ENCODE data around the gene TPM1. TPM values are rescaled to one million over a fixed set of nuclear protein-coding genes. Genes with fewer than 3 reads are reported as not detected.
"Not testable (repeated sequence)": the region's sequence is repeated elsewhere in the genome, so short reads cannot be mapped to it uniquely, and the experiment has no call there.

The TPM1 gene
- 100 to 1,000 TPM; 576 to 607 TPM for total RNA-seq
- long read RNA-seq, transcript TPM1-208 (8 exons, 943 nt) = major isoform, 480 of 741 reads
- long read RNA-seq, transcript TPM1-201 (9 exons, 1,670 nt) = minor isoform, 9 of 741 reads
- long read RNA-seq, transcript TPM1-233 (2 exons, 3,957 nt) = minor isoform, 5 of 741 reads
- long read RNA-seq, transcript TPM1-206 (9 exons, 1,717 nt) = minor isoform, 114 of 741 reads
- long read RNA-seq, partial matches to known transcripts = 79 of 741 reads
- long read RNA-seq, other reads (novel, unspliced or antisense) = 47 of 741 reads

DNA sequence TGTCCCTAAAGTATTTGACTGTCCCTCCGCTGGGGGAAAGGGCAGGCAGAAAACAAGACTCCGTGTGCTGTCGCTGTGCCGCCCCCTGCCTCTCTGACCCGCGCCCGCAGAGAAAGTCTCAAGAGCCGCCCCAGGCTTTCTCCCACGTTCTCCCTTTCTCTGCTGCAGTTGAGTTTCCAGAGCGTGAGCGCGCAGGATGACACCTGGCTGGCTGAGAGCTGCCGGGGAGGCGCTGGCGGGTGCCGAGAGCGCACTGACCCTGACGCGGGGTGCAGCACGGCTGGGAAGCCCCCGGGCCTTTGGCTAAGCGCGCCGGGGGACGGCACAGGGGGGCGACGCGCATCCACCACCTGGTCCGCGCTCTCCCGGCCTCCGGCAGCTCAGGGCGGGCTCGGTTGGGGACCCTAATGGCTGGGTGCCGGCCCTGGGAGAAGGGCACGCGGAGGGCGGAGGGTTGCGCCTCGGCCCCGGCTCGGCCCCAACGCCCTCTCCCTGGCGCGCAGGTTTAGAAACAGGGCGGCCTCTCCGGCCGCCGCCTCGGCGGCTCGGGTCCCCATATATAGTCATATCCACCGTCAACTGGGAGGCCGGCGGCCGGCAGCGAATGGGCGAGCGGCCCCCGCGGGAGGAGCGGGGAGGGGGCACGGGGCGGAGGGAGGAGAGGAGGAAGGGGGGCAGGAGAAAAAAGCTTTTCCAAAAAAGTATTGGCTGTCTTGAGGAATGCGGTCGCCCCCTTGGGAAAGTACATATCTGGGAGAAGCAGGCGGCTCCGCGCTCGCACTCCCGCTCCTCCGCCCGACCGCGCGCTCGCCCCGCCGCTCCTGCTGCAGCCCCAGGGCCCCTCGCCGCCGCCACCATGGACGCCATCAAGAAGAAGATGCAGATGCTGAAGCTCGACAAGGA is at the start of gene TPM1:
TSS of gene TPM1 (plus strand) at position 774 of the 903 bp plus-strand sequence. CDS start at position 857, 83 bp downstream.
- DNase-seq = peak; percentile 79 to 86
- ATAC-seq = peak; percentile 68
- intact Hi-C loops (cut with DNase I, micrococcal nuclease) = loop anchor here in 1 of 2 donors (10.0 kb wide), 1 partner anchor 147 kb away; no protein-coding TSS in a partner anchor

DNA sequence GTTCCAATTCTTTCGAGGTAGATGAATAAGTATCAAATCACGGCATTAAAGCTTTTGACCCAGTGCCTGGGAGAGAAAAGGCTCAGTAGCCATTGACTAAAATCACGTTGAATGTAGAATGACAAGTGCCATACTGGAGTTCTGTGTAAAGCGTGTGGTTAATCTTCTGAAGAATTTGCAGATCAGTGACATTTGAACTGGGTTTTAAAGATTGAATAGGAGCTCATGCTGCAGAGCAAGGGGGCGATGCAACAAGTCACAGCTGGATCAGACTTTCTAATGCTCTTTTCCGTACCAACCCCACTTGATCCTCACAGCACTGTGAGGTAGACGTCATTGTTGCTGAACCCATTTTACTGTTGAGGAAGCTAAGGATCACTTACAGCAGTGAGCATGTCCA is 49.5 kb upstream of the TPM1 start:
- no peak for ATAC-seq
- intact Hi-C loops (cut with DNase I, micrococcal nuclease) = no loop called here

DNA sequence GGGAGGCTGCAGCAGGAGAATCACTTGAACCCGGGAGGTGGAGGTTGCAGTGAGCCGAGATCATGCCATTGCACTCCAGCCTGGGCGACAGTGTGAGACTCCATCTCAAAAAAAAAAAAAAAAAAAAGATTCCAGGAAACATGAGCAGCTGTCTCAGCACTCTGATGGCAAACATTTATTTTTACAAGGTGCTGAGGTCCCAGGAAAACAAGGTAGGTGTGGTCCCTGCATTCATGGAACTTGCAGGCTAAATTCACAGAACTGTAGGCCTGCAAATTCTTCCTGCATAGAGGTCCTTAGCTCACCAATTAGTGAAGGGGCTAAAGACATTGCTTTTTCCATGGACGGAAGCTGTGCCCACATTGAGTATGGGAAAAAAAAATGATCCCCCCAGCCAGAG is 48.9 kb upstream of the TPM1 start:
- DNase-seq; intact Hi-C loops (cut with DNase I, micrococcal nuclease): not testable (repeated sequence)
- peak; percentile 74 for ATAC-seq

More for the DNA sequence above, 49.5 kb upstream of the TPM1 start:
- no peak for DNase-seq

DNA sequence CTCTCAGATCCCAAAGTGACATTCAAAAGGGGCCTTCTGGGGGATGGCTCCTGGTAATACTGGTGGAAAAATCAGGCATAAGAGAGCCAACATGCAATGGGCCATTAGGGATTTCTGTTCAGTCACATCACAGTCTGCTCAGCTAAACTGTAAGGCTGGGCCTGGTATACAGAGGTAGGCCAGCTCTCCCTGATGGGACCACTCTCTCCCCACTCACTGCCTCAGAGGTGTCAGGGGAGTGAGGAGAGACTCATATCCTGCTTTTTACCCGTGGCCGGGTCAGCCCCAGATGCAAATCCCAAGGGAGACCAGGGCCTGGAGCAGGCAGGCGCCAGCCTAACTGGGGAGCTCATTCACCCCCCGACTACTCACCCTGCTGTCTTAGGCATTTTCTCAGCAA is 48.1 kb upstream of the TPM1 start:
- ATAC-seq (no peak), DNase-seq (no peak)
- intact Hi-C loops (cut with DNase I, micrococcal nuclease) = no loop called here

DNA sequence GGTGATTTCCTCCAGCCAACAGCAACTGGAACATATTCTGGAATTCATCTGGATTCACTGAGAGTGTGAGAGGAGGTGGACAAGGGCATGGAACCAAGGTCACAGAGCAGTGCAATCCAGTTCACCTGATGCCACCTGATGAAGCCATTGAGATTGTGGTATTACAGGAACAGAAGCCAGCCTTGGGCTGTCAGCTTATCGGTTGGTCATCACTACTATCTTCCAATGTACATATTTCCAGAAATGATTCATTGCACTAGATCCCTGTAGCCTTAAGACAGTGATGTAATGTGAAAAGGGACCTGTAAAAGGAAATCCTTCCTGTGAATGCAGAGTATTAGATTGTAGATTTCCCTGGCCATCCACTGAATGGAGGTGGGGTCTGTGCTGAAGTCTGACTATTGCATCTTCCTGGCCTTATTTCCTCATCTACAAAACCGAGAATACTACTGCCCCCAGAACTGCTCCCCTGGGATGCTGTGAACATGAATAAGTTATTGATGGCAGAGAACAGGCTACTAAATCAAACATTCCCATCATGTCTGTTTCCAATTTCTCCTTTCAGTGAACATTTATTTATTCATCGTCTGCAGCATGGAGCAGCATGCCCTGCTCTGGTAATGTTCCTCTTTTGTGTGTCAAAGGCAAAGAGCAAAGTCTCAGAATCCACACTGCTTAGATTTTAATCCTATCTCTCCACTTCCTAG is 47.4 kb upstream of the TPM1 start:
- intact Hi-C loops (cut with DNase I, micrococcal nuclease) = no loop called here
- ATAC-seq (peak; percentile 32), DNase-seq (no peak)

DNA sequence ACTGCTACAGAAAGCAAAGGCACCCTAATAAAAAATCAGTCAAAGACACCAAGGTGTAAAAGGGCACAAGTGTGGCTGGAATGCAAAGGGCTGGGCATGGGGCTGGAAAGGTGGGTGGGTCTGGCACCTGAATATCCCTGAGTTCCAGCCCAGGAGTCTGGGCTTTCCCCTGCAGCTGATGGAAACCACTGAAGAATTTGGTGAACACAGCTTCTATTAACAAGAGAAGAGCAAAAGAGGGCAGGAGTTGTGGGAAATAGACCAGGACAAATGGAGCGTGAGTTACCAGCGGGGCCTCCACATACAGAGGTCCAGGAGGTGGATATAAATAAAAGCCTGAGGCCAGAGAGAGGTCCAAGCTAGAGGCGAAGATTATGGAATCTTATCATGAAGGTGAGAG is 45.1 kb upstream of the TPM1 start:
- DNase-seq (no peak), ATAC-seq (no peak)
- intact Hi-C loops (cut with DNase I, micrococcal nuclease) = no loop called here

DNA sequence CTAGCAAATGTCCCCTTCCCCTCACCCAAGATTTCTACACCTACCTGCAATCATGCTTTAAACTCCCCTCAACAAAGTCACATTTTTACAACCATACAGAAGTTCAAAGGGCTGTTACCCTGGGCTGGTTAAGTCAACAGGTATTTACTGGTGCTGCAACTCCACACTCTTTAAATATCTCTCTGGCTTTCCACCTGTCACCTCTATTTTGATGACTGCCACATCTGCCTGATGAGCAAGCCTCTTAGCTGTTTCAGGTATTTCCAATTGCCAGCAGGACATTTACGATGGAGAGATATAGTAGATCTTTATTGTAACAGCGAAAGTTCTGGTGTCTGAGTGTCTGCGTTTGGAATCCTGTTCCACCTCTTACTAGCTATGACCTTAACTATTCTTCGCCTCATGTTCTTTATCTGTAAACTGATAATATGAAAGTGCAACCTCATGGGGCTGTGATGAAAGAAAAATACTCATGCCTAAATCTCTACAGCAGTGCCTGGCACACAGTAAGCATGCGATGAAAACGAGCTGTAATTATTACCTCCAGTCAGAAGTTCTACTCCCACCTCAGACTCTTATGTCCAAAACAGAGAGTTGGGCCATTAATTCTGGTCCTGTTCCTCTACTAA is 44.2 kb upstream of the TPM1 start:
- intact Hi-C loops (cut with DNase I, micrococcal nuclease) = no loop called here
- peak; percentile 77 for ATAC-seq
- no peak for DNase-seq

DNA sequence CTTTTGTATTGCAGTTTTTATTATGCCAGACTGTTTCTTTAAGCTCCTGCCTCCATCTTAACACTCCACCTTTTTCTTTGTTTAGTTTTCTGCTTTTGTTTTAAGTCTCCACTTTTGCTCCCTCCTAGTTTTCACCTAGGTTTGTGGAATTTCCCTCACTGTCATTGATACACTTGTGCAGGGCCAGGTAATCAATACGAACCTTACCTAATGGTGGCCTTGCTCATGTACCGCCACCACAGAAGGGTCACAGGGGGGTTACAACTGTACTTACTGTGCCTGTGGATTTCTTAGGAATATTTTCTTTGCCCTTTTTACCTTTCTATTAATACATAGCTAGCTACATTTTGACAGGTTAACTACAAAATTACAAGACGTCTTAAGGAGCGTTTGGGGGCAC is 43.4 kb upstream of the TPM1 start:
- ATAC-seq (no peak), DNase-seq (no peak)
- intact Hi-C loops (cut with DNase I, micrococcal nuclease) = no loop called here

DNA sequence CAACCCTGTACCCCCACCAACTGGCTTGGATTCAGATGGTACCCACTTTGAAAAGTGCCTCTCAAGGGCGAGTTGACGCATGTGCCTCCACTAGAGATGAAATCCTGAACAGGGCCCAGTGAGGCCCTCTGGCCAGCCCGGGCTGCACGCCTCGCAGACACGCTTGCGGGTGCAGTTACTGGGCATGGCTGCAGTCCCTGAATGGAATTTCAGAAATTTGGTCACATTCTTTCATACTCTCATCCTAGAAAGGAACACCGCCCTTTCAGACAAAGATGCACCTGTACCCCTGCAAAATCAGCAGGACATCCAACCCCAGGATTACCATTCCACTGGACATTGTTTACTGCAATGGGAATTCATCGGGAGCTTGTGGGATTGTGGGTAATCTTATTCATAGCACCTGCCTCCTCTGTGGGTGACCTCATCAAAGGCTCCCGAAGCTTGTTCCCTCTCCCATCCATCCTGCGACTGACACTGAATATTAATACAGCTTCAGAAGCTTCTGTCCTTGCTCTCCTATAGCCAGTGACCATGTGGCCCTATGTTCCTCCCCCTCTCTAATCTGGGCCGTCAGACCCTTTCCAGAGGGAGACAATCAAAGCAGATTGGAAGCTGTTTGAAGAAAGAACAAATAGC is 42.5 kb upstream of the TPM1 start:
- ATAC-seq = no peak
- no peak for DNase-seq
- intact Hi-C loops (cut with DNase I, micrococcal nuclease) = no loop called here

DNA sequence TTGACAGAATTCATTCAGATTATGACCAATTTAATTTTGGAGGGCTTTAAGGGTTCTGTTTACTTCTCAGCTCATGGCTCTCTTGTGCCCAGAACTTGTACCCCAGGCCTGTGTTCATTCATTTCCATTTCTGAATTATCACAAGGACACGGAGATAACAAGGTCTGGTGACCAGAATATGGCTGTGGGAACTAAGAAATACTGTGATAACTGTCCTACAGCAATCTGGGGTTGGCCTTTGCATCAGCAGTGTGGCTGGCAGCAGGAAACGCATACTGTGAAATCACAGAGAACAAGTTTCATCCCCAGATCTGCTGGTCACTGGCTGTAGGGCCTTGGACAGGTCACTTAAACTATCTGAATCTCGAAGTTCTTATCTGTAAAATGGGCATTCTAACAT is 41.8 kb upstream of the TPM1 start:
- ATAC-seq (no peak), DNase-seq (no peak)
- intact Hi-C loops (cut with DNase I, micrococcal nuclease) = no loop called here

DNA sequence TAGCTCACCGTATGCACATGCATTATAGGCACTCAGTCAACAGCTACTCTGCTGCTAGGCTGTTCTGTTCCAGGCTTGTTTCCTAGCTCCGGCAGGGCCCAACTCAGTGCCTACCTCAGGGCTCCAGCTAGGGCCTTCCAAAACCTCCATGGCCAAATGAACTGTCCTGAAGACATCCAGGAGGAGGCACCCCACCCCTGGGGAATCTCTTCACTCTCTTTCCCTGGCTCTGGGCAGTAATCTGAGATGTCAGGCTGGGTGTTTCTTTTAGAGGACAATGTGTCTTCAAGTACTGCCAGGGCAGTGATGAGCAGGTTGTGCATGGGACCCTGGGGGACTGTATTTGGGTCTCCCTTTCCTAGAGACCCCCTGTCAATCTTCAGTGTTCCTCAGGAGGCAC is 38.3 kb upstream of the TPM1 start:
- no peak for ATAC-seq
- DNase-seq = no peak

DNA sequence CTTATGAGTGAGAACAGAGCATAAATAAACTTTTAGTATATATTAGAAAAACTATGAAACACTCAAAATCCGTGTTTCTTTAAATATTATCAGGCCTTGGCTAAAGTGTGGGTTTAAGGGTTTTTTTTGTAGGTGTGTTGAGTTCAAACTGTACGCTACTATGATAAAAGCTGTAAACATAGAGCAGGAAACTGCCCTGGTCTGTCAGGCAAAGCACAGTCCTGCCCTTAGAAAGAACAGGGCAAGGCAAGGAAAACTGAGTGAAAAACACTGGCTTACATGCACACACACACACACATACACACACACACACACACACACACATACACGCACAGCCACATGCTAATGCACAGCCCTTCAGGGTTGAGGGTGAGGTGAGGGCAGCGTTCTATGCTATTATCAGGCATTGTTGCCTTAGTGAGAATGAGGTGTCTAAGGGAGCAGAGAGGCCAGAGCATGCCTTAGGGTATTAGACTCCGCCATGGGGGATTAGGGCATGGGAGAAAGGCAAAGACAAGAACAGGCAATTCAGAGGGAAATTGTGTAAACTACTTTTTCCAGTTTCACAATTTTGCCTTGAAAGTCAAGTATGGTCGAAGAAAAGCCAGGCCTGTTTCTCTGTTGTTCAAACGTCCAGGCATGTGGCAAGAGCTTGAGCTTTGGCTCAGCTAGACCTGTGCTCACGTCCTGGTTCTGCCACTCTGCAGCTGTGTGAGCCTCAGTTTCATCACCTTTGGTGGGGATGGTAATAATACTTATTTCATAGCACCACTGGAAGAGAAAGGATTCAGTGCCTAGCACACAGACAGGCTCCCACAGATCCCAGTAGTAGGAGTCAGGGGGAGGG is 36.3 kb upstream of the TPM1 start:
- intact Hi-C loops (cut with DNase I, micrococcal nuclease) = no loop called here
- DNase-seq (no peak), ATAC-seq (peak; percentile 84)

More for the DNA sequence above, 38.3 kb upstream of the TPM1 start:
- intact Hi-C loops (cut with DNase I, micrococcal nuclease) = no loop called here

DNA sequence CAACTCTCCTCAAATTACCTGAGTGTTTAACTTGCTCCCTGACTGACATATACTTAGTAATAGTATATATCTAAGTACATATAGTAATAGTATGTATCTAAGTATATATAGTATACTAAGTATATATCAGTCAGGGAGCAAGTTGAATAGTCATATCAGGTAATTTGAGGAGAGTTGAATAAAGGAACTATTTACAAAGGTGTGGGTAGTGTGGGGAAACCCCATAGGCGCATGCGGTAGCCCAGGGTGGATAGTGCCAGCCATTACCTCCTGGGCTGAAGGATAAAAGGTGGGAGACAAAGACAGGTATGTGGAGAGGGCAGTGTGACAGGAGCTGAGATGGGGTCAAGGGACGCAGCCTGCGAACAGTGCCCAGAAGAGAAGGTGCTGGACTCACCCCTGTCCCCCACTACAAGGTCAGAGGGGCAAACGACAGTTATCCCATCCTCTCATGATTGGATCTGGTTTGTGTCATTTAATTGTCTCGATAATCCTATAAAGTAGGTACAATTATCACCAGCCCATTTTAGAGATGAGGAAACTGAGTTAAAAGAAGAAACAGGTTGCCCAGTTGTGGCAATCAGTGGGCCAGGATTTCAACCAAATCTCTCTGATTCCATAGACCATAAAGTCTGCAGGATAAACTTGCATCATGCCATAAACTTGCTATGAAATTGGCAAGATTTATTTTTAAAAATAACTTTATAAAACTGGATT is 34.1 kb upstream of the TPM1 start:
- intact Hi-C loops (cut with DNase I, micrococcal nuclease) = no loop called here
- no peak for ATAC-seq
- DNase-seq = no peak

DNA sequence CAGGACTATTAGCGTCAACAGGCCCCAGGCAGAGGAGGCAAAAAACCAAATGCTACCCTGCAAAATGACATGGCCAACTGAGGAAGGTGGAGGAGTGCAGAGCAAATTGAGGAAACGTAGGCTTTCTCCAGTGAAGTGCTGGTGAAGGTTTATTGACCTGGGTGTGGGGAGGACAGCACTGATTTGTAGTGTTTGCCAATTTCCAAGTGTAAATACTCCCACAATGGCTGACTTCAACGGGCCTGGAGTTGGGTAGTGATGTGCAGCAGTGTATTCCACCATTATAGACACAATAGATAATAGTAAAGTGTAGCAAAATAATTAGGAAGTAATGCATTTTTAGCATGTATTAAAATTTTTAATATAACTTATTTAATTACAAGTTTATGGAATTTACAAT is 32.2 kb upstream of the TPM1 start:
- ATAC-seq (peak; percentile 65), DNase-seq (no peak)
- intact Hi-C loops (cut with DNase I, micrococcal nuclease) = no loop called here

DNA sequence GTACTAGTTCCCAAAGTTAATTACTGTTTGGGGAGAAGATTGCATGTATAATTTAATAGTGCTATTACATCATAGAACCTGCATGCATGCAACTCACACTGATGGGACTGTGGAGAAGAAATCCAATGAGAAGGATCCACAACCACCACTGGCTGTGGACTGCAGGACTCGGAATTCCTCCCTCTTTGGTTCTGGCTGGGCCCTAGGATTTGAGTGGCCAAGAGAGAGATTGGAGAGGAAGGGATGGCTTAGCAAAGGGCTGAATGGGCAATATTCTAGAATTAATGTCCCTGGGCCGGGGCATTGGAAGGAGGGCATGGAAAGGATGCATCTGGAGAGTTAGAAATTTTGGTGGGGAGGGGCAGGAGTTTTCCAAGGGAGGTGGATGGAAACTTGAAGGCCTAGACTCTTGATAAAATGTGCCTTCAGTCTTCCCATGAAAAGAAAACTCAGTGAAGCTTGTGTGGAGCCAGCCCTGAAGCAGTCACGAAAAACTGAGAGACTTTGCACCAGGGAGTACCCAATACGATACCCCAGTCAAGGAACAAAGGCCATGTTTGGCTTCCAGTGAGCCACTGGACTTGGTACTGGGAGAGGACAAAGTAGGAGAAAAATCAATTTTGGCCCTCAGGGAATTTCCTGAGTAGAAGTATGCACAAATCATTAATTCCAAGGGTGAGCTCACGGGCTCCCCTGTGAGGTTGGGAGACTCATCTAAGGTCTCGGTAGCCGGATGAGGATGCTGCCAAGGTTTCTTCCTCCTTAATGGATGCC is 31.4 kb upstream of the TPM1 start:
- DNase-seq (no peak), ATAC-seq (peak; percentile 36)
- intact Hi-C loops (cut with DNase I, micrococcal nuclease) = no loop called here

DNA sequence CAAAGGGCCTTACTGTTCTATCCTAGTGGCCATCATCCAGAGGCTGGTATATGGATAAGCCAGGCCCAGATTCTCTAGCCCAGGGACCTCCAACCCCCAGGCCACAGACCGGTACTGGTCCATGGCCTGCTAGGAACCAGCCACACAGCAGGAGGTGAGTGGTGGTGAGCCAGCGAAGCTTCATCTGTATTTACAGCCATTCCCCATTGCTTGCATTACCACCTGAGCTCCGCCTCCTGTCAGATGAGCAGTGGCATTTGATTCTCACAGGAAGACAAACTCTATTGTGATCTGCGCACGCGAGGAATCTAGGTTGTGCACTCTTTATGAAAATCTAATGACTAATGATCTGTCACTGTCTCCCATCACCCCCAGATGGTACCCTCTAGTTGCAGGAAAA is 30.1 kb upstream of the TPM1 start:
- DNase-seq (no peak), ATAC-seq (no peak)
- intact Hi-C loops (cut with DNase I, micrococcal nuclease) = no loop called here

Data from left colon (tissue), 2 donors.